HG03175 (cell line): ENCODE measurements around the gene KIF4B.

ENCODE experiments used
- ATAC-seq: cut with Tn5 transposase; IDR thresholded peaks from one replicate; pipeline ENCODE4 v1.9.1; 2021; ENCODE audit warnings: mild to moderate bottlenecking, moderate library complexity; ENCODE audit not compliant: unreplicated experiment

KIF4B gene

GRCh38 chr5:155049569-155050383 lies 36.2 kb downstream of the KIF4B start:
- no peak for ATAC-seq

- no peak for ATAC-seq
Measured at GRCh38 chr5:155050384-155051019, 36.9 kb downstream of the KIF4B start.

DNA sequence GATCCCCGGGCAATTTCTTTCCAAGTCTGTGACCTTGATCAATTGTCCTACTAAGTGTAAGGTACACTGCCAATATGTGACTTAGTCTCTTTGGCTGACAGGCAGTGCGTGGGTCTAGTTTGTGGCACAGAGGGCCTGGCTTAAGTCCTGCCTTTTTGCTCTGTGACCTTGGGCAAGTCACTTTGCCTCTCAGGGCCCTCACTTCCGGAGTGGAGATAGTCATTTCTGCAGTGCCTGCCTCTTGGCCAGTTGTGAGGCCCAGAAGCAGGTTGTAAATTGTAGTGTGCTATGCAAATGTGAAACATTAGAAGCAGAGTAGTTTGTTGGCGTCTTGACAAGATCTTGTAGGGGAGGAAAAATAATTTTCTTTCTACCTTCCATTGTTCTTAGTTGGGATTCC lies 39.0 kb downstream of the KIF4B start:
- ATAC-seq: no peak

- no peak for ATAC-seq
Measured at GRCh38 chr5:155053501-155053900, 39.9 kb downstream of the KIF4B start.

- ATAC-seq: no peak
Measured at GRCh38 chr5:155056644-155057269, 43.2 kb downstream of the KIF4B start.

DNA sequence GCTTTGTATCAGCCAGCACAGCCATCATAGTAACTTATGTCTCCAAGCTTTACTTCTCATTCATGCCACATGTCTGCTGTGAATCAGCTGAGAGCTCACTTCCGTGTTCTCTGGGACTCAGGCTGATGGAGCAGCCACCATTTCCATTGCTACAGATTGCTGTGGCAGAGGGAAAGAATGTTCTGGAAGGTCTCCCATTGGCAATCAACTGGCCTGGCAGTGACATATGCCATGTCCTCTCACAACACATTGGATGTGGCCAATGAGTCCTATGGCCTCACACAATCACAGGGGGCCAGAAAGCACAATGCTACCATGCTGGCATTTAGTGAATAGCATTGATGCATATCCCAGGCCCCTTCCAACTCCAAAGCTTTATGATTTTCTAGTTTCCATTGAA lies 44.1 kb downstream of the KIF4B start:
- no peak for ATAC-seq

GRCh38 chr5:155064580-155064979 lies 51.0 kb downstream of the KIF4B start:
- ATAC-seq: no peak

- ATAC-seq: no peak
Measured at GRCh38 chr5:155066886-155067595, 53.5 kb downstream of the KIF4B start.
